HepG2 (cell line): ENCODE measurements around the gene MPC1. TPM values are rescaled to one million over a fixed set of nuclear protein-coding genes. Genes with fewer than 3 reads are reported as not detected.

Experiments
- CHD2 ChIP-seq: IDR thresholded peaks from 2 replicates; pipeline ENCODE4 v1.6.1; 2011; ENCODE audit warnings: low read depth, low read length, improper control_type of control experiment
- HDAC2 ChIP-seq: sonication (generic); formaldehyde crosslinking; IDR thresholded peaks from 2 replicates; pipeline ENCODE4 v1.4.0; 2020; ENCODE audit warnings: missing genetic modification reagents
- MTF1 ChIP-seq: sonication (generic); formaldehyde crosslinking; IDR thresholded peaks from 2 replicates; pipeline ENCODE4 v1.5.0; 2020; ENCODE audit warnings: missing genetic modification reagents
- NAIF1 ChIP-seq: sonication (generic); formaldehyde crosslinking; IDR thresholded peaks from 2 replicates; pipeline ENCODE4 v1.5.0; 2020; ENCODE audit warnings: mild to moderate bottlenecking, missing genetic modification reagents, borderline replicate concordance
- PHF20 ChIP-seq: sonication (generic); formaldehyde crosslinking; IDR thresholded peaks from 2 replicates; pipeline ENCODE4 v1.5.0; 2020; ENCODE audit warnings: mild to moderate bottlenecking, missing genetic modification reagents
- RFXAP ChIP-seq: sonication (generic); formaldehyde crosslinking; IDR thresholded peaks from 2 replicates; pipeline ENCODE4 v1.4.0; 2020; ENCODE audit warnings: missing genetic modification reagents, borderline replicate concordance
- ZBTB3 ChIP-seq: sonication (generic); formaldehyde crosslinking; IDR thresholded peaks from 2 replicates; pipeline ENCODE4 v1.4.0; 2020; ENCODE audit warnings: low read depth, mild to moderate bottlenecking, moderate library complexity, missing genetic modification reagents, borderline replicate concordance
- ZNF30 ChIP-seq: sonication (generic); formaldehyde crosslinking; IDR thresholded peaks from 2 replicates; pipeline ENCODE4 v1.5.0; 2020; ENCODE audit warnings: mild to moderate bottlenecking, missing genetic modification reagents
- ZNF343 ChIP-seq: sonication (generic); formaldehyde crosslinking; IDR thresholded peaks from 2 replicates; pipeline ENCODE4 v1.4.0; 2020; ENCODE audit warnings: mild to moderate bottlenecking, missing genetic modification reagents
- ZNF878 ChIP-seq: sonication (generic); formaldehyde crosslinking; IDR thresholded peaks from 2 replicates; pipeline ENCODE4 v1.8.1; 2023; ENCODE audit warnings: mild to moderate bottlenecking, missing genetic modification reagents, moderate library complexity
- polyA plus RNA-seq, 8 experiments: library from polyadenylated mRNA; depleted of rRNA in 3 of 8; stranded (reverse) in 7 of 8; unstranded in 1 of 8; fragments of >200 nt; fragmentation: Illumina TruSeq in 4 of 8; extraction: Trizol in 4 of 8; gene quantifications; 2 replicates each; pipeline versions ENCODE4 v1.2.1 to v1.2.3, GENCODE V29; 2011 to 2016; ENCODE audit warnings: low read depth in 4 of 8, missing spikeins in 1 of 8, mixed read lengths in 1 of 8; ENCODE audit not compliant: insufficient read depth in 1 of 8
- total RNA-seq, 5 experiments: library from RNA; depleted of rRNA; stranded (reverse); fragments of >200 nt; fragmentation: Illumina TruSeq; extraction: Trizol; gene quantifications; 2 replicates each; pipeline ENCODE4 v1.2.3, GENCODE V29; 2016; ENCODE audit warnings: low read depth in 1 of 5
- TF ChIP-seq, protein P1 (sequence below): sonication (generic); formaldehyde crosslinking; IDR thresholded peaks from 2 replicates; pipeline ENCODE4 v1.8.1; 2023; ENCODE audit warnings: mild to moderate bottlenecking, missing genetic modification reagents
- TF ChIP-seq, protein P2 (sequence below): sonication (generic); formaldehyde crosslinking; IDR thresholded peaks from 2 replicates; pipeline ENCODE4 v1.4.0; 2020; ENCODE audit warnings: low read depth, missing genetic modification reagents
- TF ChIP-seq, protein P3 (sequence below), 2 experiments: fragments of 450-650 bp in 1 of 2; sonication (generic) in 1 of 2; formaldehyde crosslinking; IDR thresholded peaks; 2 replicates each; pipeline versions ENCODE4 v1.5.0 to v1.8.0; 2020 to 2022; ENCODE audit warnings: mild to moderate bottlenecking in 1 of 2, missing genetic modification reagents in 1 of 2
- TF ChIP-seq, protein P4 (sequence below): sonication (generic); formaldehyde crosslinking; IDR thresholded peaks from 2 replicates; pipeline ENCODE4 v1.4.0; 2020; ENCODE audit warnings: mild to moderate bottlenecking, low read depth, missing genetic modification reagents
- TF ChIP-seq, protein P5 (sequence below): sonication (generic); formaldehyde crosslinking; IDR thresholded peaks from 2 replicates; pipeline ENCODE4 v1.4.0; 2020; ENCODE audit warnings: mild to moderate bottlenecking, missing genetic modification reagents

Gene MPC1
- total and polyA plus RNA-seq, 2 of the 13 experiments (the other 11 are each of a cell fraction or from before 2014, with no cell fraction given), result 189 to 214 TPM

DNA sequence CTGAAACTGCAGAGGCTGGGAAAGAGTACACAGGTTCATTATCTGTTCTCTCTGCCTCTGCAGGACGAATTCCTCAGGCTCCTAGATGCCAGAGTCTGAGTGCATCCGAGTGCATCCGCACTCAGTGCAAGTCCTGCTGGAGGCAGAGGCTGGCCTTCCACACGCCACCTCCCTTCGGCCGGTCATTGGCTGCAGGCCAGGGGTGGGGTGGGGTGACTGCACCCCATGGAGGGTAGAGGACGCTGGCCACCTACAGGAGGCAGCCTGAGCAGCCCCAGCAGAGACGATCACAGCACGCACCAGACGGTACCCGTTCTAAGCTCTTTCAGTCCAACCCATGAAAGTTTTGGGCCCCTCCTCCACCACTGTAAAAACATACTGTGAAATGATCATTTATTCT lies 52.1 kb downstream of the MPC1 start (continued):
- TF ChIP-seq, protein P1, sequence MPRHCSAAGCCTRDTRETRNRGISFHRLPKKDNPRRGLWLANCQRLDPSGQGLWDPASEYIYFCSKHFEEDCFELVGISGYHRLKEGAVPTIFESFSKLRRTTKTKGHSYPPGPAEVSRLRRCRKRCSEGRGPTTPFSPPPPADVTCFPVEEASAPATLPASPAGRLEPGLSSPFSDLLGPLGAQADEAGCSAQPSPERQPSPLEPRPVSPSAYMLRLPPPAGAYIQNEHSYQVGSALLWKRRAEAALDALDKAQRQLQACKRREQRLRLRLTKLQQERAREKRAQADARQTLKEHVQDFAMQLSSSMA, result no peak
- TF ChIP-seq ZNF343 (CRISPR knock-in tag), result no peak
- no peak for TF ChIP-seq PHF20
- TF ChIP-seq, protein P2, sequence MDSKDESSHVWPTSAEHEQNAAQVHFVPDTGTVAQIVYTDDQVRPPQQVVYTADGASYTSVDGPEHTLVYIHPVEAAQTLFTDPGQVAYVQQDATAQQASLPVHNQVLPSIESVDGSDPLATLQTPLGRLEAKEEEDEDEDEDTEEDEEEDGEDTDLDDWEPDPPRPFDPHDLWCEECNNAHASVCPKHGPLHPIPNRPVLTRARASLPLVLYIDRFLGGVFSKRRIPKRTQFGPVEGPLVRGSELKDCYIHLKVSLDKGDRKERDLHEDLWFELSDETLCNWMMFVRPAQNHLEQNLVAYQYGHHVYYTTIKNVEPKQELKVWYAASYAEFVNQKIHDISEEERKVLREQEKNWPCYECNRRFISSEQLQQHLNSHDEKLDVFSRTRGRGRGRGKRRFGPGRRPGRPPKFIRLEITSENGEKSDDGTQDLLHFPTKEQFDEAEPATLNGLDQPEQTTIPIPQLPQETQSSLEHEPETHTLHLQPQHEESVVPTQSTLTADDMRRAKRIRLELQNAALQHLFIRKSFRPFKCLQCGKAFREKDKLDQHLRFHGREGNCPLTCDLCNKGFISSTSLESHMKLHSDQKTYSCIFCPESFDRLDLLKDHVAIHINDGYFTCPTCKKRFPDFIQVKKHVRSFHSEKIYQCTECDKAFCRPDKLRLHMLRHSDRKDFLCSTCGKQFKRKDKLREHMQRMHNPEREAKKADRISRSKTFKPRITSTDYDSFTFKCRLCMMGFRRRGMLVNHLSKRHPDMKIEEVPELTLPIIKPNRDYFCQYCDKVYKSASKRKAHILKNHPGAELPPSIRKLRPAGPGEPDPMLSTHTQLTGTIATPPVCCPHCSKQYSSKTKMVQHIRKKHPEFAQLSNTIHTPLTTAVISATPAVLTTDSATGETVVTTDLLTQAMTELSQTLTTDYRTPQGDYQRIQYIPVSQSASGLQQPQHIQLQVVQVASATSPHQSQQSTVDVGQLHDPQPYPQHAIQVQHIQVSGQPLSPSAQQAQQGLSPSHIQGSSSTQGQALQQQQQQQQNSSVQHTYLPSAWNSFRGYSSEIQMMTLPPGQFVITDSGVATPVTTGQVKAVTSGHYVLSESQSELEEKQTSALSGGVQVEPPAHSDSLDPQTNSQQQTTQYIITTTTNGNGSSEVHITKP, result 0 out of 2 replicates have a peak, but pooled peaks have one; percentile 49
- TF ChIP-seq, protein P3, sequence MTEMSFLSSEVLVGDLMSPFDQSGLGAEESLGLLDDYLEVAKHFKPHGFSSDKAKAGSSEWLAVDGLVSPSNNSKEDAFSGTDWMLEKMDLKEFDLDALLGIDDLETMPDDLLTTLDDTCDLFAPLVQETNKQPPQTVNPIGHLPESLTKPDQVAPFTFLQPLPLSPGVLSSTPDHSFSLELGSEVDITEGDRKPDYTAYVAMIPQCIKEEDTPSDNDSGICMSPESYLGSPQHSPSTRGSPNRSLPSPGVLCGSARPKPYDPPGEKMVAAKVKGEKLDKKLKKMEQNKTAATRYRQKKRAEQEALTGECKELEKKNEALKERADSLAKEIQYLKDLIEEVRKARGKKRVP (CRISPR knock-in tag; IDR thresholded peaks at IDR 0.05), result no peak
- no peak for TF ChIP-seq ZNF878 (CRISPR knock-in tag)
- TF ChIP-seq NAIF1 (CRISPR knock-in tag), result no peak
- no peak for TF ChIP-seq MTF1 (CRISPR knock-in tag)
- TF ChIP-seq, protein P4, sequence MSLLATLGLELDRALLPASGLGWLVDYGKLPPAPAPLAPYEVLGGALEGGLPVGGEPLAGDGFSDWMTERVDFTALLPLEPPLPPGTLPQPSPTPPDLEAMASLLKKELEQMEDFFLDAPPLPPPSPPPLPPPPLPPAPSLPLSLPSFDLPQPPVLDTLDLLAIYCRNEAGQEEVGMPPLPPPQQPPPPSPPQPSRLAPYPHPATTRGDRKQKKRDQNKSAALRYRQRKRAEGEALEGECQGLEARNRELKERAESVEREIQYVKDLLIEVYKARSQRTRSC (CRISPR knock-in tag), result no peak
- TF ChIP-seq ZNF30 (CRISPR knock-in tag), result no peak
- TF ChIP-seq CHD2, result 0 out of 2 replicates have a peak, but pooled peaks have one; percentile 26
- TF ChIP-seq ZBTB3 (CRISPR knock-in tag), result no peak
- peak; percentile 90 for TF ChIP-seq HDAC2
- TF ChIP-seq, protein P5, sequence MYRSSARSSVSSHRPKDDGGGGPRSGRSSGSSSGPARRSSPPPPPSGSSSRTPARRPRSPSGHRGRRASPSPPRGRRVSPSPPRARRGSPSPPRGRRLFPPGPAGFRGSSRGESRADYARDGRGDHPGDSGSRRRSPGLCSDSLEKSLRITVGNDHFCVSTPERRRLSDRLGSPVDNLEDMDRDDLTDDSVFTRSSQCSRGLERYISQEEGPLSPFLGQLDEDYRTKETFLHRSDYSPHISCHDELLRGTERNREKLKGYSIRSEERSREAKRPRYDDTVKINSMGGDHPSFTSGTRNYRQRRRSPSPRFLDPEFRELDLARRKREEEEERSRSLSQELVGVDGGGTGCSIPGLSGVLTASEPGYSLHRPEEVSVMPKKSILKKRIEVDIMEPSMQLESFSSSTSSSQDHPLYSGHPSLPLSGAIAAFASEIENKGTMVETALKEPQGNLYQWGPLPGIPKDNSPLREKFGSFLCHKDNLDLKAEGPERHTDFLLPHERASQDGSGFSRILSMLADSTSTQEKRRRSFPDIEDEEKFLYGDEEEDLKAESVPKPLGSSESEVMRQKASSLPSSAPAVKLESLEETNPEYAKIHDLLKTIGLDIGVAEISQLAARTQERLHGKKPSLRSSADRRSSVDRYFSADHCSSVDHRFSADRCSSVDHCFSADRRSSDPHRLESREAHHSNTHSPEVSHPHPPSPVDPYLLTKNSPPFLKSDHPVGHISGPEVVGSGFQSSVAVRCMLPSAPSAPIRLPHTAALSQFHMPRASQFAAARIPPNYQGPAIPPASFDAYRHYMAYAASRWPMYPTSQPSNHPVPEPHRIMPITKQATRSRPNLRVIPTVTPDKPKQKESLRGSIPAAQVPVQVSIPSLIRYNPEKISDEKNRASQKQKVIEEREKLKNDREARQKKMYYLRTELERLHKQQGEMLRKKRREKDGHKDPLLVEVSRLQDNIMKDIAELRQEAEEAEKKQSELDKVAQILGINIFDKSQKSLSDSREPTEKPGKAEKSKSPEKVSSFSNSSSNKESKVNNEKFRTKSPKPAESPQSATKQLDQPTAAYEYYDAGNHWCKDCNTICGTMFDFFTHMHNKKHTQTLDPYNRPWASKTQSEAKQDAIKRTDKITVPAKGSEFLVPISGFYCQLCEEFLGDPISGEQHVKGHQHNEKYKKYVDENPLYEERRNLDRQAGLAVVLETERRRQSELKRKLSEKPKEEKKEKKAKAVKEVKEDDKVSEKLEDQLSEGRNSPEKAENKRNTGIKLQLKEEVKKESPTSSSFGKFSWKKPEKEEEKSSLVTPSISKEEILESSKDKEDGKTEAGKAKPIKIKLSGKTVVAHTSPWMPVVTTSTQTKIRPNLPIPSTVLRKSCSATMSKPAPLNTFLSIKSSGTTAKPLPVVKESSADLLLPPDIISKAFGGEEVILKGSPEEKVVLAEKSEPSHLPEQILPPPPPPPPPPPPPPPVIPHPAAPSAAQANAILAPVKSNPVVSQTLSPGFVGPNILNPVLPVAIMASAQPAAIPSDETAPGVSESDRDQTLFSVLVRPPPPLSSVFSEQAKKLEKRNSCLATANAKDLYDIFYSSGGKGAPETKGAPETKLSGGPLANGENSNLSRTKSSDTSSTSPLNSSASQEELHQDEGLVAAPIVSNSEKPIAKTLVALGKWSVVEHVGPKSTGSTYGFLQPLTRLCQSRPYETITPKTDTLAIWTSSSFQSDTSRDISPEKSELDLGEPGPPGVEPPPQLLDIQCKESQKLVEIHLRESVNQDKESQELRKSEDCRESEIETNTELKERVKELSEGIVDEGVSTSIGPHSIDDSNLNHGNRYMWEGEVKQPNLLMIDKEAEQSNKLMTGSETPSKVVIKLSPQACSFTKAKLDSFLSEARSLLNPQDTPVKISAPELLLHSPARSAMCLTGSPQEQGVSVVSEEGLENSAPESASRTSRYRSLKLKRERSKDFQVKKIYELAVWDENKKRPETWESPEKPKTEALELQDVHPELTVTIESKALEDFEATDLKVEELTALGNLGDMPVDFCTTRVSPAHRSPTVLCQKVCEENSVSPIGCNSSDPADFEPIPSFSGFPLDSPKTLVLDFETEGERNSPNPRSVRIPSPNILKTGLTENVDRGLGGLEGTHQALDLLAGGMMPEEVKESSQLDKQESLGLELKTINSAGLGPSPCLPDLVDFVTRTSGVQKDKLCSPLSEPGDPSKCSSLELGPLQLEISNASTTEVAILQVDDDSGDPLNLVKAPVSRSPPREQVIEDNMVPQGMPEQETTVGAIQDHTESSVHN (CRISPR knock-in tag), result no peak
- 0 out of 2 replicates have a peak, but pooled peaks have one; percentile 28 for TF ChIP-seq RFXAP (CRISPR knock-in tag)
